ENCODE measurements around the gene C1orf50.

C1orf50 gene

DNA sequence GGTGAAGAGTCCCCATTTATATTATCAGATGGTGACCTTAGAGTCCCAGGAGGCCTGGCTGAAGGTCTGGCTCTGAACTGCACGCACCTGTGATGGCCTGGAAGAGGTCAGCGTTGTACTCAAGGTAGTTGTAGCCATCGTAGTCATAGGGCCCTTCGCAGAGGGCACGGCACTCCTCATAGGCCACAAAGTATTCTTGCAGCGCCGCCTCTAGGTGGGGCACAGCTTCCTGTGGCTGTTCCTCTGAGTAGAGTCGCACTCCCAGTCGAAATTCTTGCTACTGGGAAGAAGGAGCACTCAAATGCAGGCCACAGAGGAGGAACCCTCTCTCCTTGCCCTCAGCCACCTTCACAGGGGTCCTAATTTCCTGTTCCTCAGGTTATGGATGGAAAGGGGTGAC lies 7.9 kb upstream of the C1orf50 start:
- no peak for DNase-seq (ENCODE audit: low spot score)

DNA sequence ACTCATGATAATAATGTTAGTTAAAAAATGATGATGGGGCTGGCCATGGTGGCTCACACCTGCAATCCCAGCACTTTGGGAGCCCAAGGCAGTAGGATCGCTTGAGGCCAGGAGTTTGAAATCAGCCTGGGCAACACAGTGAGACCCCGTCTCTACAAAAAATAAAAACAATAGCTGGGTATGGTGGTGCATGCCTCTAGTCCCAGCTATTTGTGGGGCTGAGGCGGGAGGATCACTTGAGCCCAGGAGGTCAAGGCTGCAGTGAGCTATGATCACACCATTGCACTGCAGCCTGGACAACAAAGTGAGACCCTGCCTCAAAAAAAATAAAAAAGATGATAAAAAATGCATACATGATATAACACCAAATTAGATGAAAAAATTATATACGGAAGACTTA lies 5.5 kb upstream of the C1orf50 start:
- DNase-seq (ENCODE audit: low spot score): no peak

DNA sequence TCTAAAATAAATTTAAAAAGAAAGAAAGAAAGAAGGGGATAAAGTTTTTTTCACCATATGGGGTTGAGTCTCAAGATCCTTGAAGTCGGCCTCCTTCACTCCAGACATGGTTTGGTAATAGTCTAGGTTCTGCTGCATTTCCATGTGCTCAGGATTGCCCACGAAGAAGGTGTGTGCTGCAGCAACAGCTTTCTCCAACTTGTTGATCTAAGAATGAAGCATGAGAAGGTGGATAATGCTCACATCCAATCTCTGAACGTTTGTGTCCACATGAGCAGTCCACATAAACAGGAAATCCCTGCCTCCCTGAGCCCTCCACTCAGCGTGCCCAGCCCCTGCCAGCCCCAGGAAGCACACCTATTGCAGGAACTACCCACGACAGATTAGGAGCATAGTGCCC lies 4.8 kb upstream of the C1orf50 start:
- DNase-seq (ENCODE audit: low spot score): no peak

DNA sequence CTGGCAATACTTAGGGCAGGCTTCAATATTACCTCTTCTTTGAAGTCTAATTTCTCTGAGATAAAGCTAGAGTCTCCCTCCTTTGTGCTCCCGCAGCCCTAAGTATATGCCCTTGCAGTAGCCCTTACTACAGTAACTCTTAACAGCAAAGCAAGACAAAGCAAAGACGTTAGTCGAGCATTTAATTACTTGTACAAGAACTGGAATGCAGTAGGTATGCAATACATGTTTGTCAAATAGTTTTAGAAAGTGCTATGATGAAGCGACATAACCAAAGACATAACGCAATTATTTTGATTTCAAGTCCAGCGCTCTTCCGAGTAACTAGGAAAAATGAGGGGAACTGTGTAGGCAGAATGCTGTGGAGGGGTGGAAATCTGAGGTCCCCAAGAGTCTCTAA lies 1.8 kb upstream of the C1orf50 start:
- DNase-seq (ENCODE audit: low spot score): no peak

DNA sequence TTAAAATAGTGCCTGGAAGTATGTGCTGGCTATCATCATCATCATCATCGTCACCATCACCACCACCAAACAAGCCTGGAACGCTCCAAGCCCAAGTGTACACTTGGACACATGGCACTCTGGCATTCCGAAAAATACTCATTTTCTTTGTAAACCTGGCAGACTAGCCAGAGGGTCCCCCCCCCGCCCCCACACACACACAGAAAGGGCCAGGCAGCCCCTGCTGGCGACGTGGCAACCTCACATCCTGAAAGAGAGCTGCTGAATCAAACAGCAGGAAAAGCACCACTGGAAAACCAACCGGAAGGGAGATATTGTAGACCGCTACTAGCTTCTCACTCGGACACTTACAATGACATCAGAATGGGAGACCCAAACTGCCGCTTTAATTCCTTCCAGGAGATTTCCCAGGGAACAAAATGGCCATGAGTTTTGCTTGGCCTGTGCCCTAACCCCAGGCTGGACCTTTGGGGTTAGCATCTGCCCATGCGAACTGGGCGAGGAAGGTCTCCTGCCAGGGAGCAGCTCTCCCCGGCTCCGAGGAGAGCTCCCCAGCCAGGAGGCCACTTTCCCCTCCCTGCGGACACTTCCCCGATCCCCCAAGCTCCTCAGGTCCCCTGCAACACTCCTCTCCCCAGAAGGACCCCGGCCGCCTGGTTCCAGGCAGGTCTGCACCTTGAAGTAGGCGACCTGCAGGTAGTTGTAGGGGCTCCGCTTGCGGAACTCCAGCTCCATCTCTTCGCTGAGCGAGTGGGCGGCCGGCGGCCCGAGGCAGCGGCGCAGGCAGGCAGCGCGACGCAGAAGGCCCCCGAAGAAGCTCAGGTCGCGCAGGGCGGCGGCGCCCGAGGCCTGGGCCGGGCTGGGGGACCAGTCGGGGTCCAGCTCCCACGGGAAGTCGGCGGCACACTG lies 963 bp upstream of the C1orf50 start:
- peak; percentile 57 for DNase-seq (ENCODE audit: low spot score)

DNA sequence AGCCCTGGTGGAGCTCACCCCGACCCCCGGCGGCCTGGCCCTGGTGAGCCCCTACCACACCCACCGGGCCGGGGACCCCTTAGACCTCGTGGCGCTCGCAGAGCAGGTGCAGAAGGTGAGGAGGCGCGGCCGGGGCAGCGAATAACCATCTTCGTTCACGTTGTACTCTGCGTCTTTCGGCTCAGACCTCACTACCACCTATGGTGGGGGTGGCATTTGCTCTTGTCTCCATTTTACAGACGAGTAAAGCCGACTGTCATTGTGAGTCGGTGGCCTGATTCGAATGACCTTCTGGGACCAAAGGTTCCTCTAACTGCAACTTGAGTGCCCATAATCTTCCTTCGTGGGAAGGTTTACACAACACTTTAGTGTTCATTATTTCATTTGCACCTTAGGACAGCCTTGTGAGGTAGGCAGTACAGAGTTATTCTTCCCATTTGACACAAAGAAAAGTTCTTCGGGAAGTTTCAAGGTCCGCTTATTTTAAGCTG lies 506 bp downstream of the C1orf50 start:
- peak; percentile 42 for DNase-seq (ENCODE audit: low spot score)

DNA sequence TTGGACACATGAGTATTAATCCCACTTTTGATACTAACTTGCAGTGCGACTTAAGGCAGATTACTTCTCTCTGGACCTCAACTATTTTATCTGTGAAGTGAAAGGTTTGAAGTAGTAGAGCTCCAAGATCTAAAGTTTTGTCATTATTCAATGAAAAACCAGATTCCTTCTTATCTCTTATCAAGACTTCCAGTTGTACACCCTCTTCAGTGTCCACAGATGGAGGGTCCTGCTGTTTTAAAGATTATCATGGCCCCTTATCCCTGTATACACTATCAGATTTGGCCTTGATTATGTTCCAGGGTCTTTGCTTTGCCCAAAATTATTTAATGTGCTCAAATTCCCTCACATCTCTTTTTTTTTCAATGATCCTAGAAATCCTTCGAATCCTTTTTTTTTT lies 1.1 kb downstream of the C1orf50 start:
- no peak for DNase-seq (ENCODE audit: low spot score)

DNA sequence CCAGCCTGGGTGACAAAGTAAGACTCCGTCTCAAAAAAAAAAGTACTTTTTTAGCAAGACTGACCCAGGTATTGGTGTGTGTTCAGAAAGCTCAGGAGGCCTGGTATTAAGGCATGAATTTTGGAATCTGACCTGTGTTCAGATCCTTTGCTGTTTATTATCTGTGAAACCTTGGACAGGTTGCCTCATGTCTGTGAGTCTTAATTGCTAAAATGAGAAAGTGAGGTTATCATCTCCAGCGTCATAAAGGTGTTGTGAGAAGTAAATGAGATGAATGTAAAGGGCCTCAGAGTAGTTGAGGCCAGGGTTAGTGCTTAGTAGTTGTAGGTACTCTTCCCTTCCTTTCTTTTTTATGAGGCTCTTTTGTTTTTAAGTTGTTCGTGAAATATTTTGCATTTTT lies 2.8 kb downstream of the C1orf50 start:
- no peak for DNase-seq (ENCODE audit: low spot score)

DNA sequence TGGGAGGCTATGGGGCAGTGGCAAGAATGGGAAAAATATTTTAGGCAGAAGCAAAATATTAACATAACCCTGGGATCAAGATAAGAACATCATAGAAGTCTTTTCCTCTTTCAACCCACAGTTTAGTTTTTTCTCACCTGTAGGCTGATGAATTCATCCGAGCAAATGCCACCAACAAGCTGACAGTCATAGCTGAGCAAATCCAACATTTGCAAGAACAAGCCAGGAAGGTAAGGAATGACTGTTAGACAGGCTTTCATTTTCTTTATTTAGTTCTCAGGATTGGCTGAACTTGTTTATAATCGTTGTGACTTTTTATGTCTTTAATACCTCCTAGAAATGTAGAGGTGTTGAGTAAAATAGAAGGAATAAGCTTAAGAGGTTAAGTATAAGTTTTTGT lies 6.4 kb downstream of the C1orf50 start:
- no peak for DNase-seq (ENCODE audit: low spot score)

DNA sequence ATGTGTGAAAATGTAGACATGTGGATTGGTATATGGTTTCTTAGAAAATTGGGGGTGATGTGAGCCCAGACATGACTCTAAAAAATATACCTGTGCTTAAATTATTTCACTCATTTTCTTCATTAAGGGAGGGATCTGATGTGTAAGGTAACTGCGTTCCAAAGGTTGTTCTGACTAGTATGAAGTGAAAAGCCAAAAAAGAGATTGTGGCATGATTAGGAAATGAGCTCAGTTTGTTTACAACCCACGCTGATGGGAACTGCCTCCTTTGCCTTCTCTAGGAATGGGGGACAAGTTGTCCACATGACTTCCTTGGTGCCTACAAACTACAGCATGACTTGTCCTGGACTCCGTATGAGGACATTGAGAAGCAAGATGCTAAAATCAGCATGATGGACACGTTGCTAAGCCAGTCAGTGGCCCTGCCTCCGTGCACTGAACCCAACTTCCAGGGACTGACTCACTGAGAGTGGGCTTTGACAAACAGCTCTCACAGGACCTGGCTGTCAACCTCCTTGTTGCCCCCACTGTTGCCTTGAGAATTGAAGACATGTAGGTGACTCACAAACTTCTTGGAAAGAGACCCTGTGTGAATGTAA lies 8.0 kb downstream of the C1orf50 start:
- no peak for DNase-seq (ENCODE audit: low spot score)

DNA sequence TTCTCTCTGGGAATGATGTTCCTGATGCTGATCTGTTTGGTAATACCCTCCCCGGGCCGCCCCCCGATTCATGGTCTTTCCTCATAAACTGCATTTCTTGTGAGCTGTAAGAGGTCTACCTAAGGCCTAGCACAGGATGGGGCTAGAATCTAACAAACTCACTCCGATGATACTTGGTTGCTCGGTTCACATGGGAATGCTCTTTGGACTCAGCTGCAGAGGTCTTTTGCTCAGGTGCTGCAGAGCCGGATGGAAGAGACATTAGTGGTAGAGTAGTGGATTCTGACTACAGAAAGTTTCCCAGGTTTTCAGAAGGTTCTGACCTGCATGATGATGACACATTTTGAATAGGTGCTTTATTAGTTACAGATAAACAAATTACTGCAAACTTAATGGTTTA lies 9.5 kb downstream of the C1orf50 start:
- DNase-seq (ENCODE audit: low spot score): no peak

DNA sequence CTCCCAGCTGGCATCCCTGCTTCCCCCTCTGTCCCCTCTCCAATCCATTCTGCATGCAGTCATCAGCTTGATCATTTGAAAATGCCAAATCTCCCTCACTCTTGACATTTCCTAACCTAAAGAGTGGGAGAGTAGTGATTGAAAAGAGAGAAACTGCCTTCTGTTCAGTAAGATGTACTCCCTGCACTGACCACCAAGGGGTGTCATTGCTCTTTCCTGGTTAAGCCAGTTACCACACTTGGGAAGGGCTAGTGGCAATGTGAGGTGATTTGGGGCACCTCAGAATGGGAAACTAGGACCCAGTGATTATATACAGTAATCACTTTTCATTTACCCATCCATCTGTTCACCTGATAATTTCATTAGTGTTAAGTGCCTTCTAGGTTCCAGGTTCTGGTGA lies 10.8 kb downstream of the C1orf50 start:
- DNase-seq (ENCODE audit: low spot score): peak; percentile 38

DNA sequence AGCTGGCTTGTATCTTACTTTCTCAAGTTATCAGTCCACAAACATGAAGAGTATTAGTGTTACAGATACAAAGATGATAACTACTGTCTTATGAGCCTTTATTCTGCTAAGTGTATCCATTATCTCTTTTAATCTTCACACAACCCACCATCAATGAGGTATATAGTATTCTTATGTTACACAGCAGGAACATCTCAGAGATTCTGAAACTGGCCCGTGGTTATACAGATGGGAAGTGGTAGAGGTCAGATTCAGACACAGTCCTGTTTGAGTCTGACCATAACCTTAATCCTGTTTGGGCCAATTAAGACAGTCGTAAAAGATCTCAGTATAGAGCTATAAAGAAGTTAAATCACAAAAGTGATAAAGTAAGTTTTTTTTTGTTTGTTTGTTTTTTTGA lies 12.7 kb downstream of the C1orf50 start:
- DNase-seq (ENCODE audit: low spot score): no peak

DNA sequence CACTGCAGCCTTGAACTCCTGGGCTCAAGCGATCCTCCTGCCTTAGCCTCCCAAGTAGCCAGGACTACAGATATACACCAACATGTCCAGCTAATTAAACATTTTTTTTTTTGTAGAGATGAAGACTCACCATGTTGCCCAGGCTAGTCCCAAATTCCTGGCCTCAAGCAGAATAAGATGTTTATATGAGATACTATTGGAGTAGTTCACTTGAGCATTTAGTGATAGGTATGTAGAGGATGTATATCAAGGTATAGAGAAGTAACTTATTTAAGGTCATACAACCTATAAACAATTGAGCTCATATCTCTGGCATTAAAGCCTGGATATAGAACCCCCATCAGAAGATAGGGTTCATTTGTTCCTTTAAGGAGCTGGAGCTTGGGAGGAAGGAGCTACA lies 13.1 kb downstream of the C1orf50 start:
- no peak for DNase-seq (ENCODE audit: low spot score)

DNA sequence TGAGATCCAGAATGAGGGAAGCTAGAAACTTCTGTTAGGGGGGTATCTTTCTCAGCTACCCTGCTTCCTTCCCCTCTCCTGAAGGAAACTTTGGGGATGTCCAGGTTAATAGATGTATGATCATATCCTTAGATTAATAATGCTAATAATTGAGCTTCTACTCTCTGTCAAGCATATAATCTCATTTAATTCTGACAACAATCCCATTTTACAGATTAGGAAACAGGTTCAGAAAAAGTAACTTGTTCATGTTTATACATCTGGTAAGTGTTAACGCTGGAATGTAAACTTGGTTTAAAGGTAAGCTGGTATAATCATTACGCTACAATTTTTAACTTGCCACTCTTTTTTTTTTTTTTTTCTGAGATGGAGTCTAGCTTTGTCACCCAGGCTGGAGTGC lies 16.0 kb downstream of the C1orf50 start:
- no peak for DNase-seq (ENCODE audit: low spot score)

DNA sequence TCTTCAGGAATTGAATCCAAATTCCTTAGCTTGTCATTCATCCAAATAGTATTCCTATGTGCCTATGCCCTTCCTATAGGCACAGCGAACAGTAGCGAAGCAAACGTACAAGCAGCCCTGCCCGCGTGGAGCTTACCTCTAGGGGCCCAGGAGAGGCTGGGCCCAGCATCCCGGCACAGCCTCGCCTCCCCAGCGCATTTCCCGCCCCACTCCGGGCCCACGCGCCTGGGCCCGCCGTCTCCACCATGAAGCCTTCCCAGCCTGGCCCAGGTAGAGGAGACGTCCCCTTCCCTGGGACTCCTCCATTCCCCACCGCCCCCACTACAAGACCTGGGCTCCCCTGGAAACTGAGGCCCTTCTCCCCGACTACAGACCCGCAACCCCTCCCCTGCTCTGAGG lies 17.5 kb downstream of the C1orf50 start:
- DNase-seq (ENCODE audit: low spot score): no peak

DNA sequence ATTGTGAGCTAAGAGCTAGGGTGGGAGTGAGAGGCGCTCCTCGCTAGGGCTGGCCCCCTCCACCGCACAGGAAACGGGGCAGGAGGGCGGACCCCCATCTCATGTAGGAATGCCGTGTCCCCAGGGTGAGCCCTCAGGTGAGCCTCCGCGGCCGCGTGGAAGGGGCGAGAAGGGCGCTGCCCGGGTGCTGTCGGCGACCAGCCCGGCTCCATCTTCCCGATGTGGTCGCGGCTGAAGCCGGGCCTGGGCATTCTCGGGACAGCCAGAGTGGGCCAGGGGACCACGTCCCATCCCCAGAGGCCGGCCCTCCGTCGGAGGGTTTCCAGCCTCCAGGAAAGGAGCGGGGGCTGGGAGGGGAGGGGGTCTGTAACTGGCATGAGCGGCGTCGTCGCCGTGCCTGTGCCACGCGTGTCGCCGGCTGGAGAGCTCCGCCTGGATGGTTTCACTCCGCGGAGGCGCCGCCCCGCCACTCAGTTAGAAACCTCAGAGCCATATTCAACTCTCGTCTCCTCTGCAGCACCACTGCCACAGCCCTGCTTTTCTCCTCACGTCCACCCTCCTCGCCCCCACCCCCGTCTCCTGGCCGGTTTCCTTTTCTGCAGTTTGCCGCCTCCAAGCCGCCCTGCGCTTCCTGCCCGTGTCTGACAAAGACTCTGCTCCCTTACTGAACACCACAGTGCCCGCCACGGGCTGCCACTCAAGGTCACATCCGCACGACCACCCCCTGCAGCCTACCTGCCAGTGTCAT lies 18.1 kb downstream of the C1orf50 start, which contains the start of gene TMEM269:
Gene TMEM269 (plus strand): TSS at position 46 of the 748 bp plus-strand sequence. CDS start 4,903 bp downstream, outside the sequence.
- DNase-seq (ENCODE audit: low spot score): no peak

DNA sequence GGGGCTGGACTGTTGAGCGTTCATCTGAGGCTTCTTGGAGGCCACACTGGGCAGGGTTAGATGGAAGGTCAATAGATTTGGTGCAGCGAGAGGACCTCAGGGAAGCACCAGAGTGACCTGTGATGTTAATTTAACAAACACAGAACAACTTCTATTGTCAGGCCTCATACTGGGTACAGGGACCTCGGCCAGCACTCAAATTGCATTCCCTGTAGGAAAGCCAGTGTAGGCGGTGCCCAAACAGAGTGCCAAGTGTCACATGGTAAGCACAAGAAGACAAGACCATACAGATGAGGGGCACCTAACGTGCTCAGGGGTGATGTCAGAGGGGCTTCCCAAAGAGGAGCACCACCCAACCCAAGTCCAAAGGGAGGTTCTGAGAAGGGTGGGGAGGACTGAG lies 19.0 kb downstream of the C1orf50 start:
- no peak for DNase-seq (ENCODE audit: low spot score)

DNA sequence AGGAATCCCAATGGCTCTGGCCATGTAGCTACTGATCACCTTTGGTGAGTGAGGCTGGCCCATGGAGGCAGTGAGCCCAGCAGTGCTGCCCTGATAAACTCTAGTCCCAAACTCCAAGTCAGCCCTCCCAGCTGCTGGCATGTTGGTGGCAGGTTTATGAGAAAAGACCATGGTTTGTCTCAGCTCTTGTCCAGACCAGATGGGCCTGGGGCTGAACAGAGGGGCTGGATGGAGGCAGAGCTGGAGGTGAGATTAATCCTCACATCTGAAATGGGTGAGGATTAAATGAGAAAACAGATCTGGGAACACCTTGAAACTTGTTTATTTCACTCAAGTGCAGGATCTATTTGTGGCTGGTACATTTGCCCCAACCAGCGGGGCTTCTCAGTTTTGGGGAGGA lies 21.0 kb downstream of the C1orf50 start:
- DNase-seq (ENCODE audit: low spot score): no peak

DNA sequence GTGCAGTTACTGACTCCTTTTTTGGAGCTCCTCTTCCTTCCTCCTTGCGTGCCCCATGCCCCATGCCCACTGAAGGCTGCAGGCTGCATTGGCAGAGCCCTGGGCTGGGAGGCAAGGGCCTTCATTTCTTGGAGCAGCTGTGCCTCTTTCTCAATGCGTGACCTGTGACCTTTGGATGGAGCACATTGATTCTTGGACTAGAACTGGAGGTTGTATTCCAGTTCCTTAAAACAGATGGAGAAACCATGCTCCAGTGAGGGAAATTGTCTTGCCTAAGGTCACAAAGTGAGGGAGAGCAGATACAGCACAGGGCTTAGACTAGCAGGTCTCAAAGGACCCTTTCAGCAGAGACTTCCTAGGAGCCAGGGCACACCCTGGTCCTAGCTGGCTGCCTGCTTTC lies 26.8 kb downstream of the C1orf50 start:
- DNase-seq (ENCODE audit: low spot score): no peak

DNA sequence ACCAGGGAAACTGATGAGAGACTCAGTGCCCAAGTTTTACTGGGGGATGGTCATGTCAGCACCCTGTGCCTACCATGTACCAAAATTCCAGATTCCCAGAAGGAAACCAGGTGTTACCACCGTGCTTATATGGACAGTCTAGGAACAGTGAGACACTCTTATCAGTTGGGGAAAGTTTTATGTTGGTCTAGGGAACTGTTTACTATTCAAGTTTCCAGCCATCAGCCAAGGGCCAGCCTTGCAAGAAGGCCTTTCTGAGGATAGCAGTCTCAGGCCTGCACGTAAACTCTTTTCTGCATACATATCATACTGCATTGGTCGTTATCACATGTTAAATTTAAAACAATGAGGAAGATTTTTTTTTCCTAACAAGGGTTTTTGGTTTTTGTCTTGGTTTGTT lies 30.4 kb downstream of the C1orf50 start:
- no peak for DNase-seq (ENCODE audit: low spot score)

DNA sequence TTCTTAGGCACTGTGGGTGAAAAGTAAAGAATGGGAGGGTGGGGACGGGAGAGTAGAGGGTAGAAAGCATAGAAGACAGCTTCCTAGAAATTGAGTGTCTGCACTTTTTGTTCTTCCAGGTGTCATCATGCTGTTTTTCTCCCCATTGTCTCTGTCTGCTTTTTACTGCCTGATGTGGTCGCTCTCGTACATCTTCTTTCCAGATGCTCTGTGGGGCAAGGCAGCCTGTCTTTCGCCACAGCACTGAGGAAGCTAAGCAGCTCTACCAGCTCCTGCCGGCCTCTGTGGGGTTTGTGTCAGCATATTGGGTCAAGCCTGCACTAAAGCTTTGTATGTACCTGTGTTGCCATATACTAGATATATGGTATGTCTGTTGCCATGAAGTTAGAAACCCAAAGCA lies 30.9 kb downstream of the C1orf50 start:
- no peak for DNase-seq (ENCODE audit: low spot score)
